BE2C (cell line): ENCODE results near the gene MCM5.
A peak's percentile ranks its signal among the peaks of the same experiment; 100 is the strongest.

Source experiments
- DNase-seq: peaks from one replicate; pipeline ENCODE4 v3.0.0-alpha.2; 2020
- H3K27me3 ChIP-seq: fragments of 250-450 bp; sonication (Bioruptor Pico); 2 replicates; pipeline ENCODE4 v1.5.1; 2020; ENCODE audit warnings: mild to moderate bottlenecking
- H3K36me3 ChIP-seq: fragments of 250-450 bp; sonication (Bioruptor Pico); 2 replicates; pipeline ENCODE4 v1.5.1; 2020; ENCODE audit warnings: mild to moderate bottlenecking
- H3K4me1 ChIP-seq: fragments of 250-450 bp; sonication (Bioruptor Pico); 2 replicates; pipeline ENCODE4 v1.5.1; 2020
- H3K4me3 ChIP-seq: 2 replicates; pipeline ENCODE4 v1.5.1; 2011; ENCODE audit warnings: low read depth, low read length
- H3K9me3 ChIP-seq: fragments of 250-450 bp; sonication (Bioruptor Pico); 2 replicates; pipeline ENCODE4 v1.5.1; 2020
- TF ChIP-seq, protein P1 (sequence below): IDR thresholded peaks from 2 replicates; pipeline ENCODE4 v1.5.1; 2012; ENCODE audit warnings: mild to moderate bottlenecking, low read depth, low read length

The MCM5 gene

DNA sequence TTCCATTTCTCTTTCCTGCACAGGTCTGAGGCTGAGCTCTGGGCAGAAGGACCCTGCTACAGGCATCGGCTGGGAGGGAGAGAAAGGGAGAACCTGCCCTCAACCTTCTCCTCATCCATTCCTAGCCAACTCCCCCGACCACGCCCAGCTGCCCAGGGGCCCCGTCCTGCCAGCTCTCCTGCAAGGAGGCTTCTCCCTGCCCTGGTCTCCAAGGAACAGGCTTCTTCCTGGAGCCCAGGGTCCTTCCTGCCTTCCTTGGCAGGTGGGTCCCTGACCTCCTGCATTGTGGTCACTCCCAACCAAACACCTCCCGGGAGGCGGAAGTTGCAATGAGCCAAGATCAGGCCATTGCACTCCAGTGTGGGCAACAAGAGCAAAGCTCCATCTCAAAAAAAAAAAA is 31.6 kb upstream of the MCM5 start:
- no peaks in the 10 kb centered on the region for H3K9me3 ChIP-seq
- DNase-seq: no peak
- TF ChIP-seq, protein P1, sequence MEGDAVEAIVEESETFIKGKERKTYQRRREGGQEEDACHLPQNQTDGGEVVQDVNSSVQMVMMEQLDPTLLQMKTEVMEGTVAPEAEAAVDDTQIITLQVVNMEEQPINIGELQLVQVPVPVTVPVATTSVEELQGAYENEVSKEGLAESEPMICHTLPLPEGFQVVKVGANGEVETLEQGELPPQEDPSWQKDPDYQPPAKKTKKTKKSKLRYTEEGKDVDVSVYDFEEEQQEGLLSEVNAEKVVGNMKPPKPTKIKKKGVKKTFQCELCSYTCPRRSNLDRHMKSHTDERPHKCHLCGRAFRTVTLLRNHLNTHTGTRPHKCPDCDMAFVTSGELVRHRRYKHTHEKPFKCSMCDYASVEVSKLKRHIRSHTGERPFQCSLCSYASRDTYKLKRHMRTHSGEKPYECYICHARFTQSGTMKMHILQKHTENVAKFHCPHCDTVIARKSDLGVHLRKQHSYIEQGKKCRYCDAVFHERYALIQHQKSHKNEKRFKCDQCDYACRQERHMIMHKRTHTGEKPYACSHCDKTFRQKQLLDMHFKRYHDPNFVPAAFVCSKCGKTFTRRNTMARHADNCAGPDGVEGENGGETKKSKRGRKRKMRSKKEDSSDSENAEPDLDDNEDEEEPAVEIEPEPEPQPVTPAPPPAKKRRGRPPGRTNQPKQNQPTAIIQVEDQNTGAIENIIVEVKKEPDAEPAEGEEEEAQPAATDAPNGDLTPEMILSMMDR: no peak
- peaks cover 11% of the 10 kb centered on the region for H3K4me1 ChIP-seq
- no peak overlapping the region for H3K4me3 ChIP-seq
- no peaks in the 10 kb centered on the region for H3K27me3 ChIP-seq
- no peaks in the 10 kb centered on the region for H3K36me3 ChIP-seq

GRCh38 chr22:35369996-35370395 is 29.9 kb upstream of the MCM5 start:
- Histone ChIP-seq H3K27me3 (no peaks in the 10 kb centered on the region), H3K9me3 (no peaks in the 10 kb centered on the region), H3K36me3 (no peaks in the 10 kb centered on the region), H3K4me3 (no peak overlapping the region), H3K4me1 (peaks cover 11% of the 10 kb centered on the region)
- DNase-seq: no peak
- TF ChIP-seq, protein P1: no peak

DNA sequence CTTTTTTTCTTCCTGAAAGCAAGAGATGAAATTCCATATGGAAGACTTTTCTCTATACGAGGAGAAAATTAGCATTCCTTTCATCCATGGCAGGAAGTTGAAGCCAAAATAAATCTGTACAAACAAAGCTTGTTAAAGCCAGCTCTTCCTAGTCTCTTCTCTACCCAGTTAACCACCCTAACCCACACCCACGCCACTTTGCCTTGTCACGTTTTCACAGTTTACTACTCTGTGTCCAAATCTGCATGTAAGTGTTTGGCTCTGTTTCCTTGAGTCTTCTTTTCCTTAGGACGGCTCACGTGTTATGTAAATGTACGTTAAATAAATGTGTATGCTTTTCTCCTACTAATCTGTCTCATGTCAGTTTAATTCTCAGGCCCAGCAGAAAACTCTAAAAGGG is 26.2 kb upstream of the MCM5 start:
- TF ChIP-seq, protein P1: no peak
- Histone ChIP-seq H3K4me3 (no peak overlapping the region), H3K9me3 (no peaks in the 10 kb centered on the region), H3K4me1 (peaks cover 17% of the 10 kb centered on the region), H3K36me3 (no peaks in the 10 kb centered on the region), H3K27me3 (no peaks in the 10 kb centered on the region; the same call in 1 of the 2 replicates)
- DNase-seq: no peak

DNA sequence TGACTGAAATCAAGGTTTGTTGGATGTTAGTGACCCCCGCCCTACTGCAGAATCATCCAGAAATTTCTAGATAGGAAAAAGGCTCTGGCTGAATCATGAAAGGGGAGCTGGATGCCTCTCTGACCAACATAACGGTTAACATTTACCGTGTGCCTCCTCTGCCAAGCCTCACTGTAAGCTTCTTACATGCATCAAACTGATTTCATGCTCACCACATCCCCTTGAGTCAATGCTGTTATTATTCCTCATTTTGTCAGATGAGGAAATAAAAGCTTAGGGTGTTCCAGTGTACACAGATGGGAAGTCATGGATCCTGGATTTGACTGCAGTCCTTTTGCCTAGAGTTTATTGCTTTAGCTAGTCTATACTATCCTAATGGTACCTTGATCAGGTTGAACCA is 24.9 kb upstream of the MCM5 start:
- Histone ChIP-seq H3K4me1 (peaks cover 14% of the 10 kb centered on the region), H3K9me3 (no peaks in the 10 kb centered on the region), H3K36me3 (no peaks in the 10 kb centered on the region), H3K4me3 (no peak overlapping the region), H3K27me3 (no peaks in the 10 kb centered on the region; the same call in 1 of the 2 replicates)
- DNase-seq: no peak
- TF ChIP-seq, protein P1: no peak

GRCh38 chr22:35375526-35375925 is 24.4 kb upstream of the MCM5 start:
- Histone ChIP-seq H3K36me3 (no peaks in the 10 kb centered on the region), H3K27me3 (no peaks in the 10 kb centered on the region; the same call in 1 of the 2 replicates), H3K9me3 (no peaks in the 10 kb centered on the region), H3K4me3 (no peak overlapping the region), H3K4me1 (peaks cover 10% of the 10 kb centered on the region)
- DNase-seq: no peak
- TF ChIP-seq, protein P1: no peak

GRCh38 chr22:35376728-35377472 is 23.0 kb upstream of the MCM5 start:
- H3K27me3 ChIP-seq: no peaks in the 10 kb centered on the region; the same call in 1 of the 2 replicates
- peaks cover 10% of the 10 kb centered on the region for H3K4me1 ChIP-seq
- TF ChIP-seq, protein P1: no peak
- no peak overlapping the region for H3K4me3 ChIP-seq
- H3K9me3 ChIP-seq: no peaks in the 10 kb centered on the region
- peak; percentile 89 for DNase-seq
- no peaks in the 10 kb centered on the region for H3K36me3 ChIP-seq
